ENCODE results near the gene OVCH1. TPM values are rescaled to one million over a fixed set of nuclear protein-coding genes. Genes with fewer than 3 reads are reported as not detected.

OVCH1 gene
- total RNA-seq, 1 experiment from 2014 or later, result 0.04 TPM

- TF ChIP-seq, protein P1, sequence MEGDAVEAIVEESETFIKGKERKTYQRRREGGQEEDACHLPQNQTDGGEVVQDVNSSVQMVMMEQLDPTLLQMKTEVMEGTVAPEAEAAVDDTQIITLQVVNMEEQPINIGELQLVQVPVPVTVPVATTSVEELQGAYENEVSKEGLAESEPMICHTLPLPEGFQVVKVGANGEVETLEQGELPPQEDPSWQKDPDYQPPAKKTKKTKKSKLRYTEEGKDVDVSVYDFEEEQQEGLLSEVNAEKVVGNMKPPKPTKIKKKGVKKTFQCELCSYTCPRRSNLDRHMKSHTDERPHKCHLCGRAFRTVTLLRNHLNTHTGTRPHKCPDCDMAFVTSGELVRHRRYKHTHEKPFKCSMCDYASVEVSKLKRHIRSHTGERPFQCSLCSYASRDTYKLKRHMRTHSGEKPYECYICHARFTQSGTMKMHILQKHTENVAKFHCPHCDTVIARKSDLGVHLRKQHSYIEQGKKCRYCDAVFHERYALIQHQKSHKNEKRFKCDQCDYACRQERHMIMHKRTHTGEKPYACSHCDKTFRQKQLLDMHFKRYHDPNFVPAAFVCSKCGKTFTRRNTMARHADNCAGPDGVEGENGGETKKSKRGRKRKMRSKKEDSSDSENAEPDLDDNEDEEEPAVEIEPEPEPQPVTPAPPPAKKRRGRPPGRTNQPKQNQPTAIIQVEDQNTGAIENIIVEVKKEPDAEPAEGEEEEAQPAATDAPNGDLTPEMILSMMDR (IDR thresholded peaks at IDR 0.05), result peak; percentile 33; the same call in 1 of the 2 replicates
- TF ChIP-seq FOXP1 (CRISPR knock-in tag; IDR thresholded peaks at IDR 0.05; ENCODE audit: borderline replicate concordance), result no peak
- DNase-seq (ENCODE audit: low spot score) (no peak), ATAC-seq (no peak)
- Mint-ChIP-seq H3K36me3 (no peaks in the 10 kb centered on the region), H3K9me3 (no peaks in the 10 kb centered on the region), H3K27me3 (ENCODE audit: low read depth) (no peaks in the 10 kb centered on the region), H3K27ac (no peak overlapping the region), H3K4me3 (no peak overlapping the region), H3K4me1 (no peaks in the 10 kb centered on the region)
- ChIA-PET CTCF (interaction anchor here (1.5 kb wide), 1 partner anchor 32 kb away, joined by 3 read pairs; no protein-coding TSS in a partner anchor), POLR2A (no interaction called here)
Observed at GRCh38 chr12:29519585-29520182, 22.2 kb upstream of the OVCH1 start.

- no peak for ATAC-seq
- Mint-ChIP-seq H3K36me3 (peaks cover 6% of the 10 kb centered on the region; the same call in 1 of the 2 replicates), H3K4me3 (no peak overlapping the region), H3K27ac (no peak overlapping the region), H3K4me1 (no peaks in the 10 kb centered on the region), H3K9me3 (no peaks in the 10 kb centered on the region), H3K27me3 (ENCODE audit: low read depth) (no peaks in the 10 kb centered on the region)
- TF ChIP-seq RORB (CRISPR knock-in tag; IDR thresholded peaks at IDR 0.05) (no peak), TCF7 (CRISPR knock-in tag; IDR thresholded peaks at IDR 0.05; ENCODE audit: low read depth) (no peak), ATF6 (CRISPR knock-in tag; IDR thresholded peaks at IDR 0.05) (no peak), GTF2I (CRISPR knock-in tag; conservative IDR thresholded peaks at IDR 0.05) (no peak), OVOL2 (CRISPR knock-in tag; IDR thresholded peaks at IDR 0.05; ENCODE audit: borderline replicate concordance) (no peak), ZNF396 (CRISPR knock-in tag; IDR thresholded peaks at IDR 0.05; ENCODE audit: borderline replicate concordance) (no peak), CREB1 (CRISPR knock-in tag; IDR thresholded peaks at IDR 0.05) (no peak)
- TF ChIP-seq, protein P2, sequence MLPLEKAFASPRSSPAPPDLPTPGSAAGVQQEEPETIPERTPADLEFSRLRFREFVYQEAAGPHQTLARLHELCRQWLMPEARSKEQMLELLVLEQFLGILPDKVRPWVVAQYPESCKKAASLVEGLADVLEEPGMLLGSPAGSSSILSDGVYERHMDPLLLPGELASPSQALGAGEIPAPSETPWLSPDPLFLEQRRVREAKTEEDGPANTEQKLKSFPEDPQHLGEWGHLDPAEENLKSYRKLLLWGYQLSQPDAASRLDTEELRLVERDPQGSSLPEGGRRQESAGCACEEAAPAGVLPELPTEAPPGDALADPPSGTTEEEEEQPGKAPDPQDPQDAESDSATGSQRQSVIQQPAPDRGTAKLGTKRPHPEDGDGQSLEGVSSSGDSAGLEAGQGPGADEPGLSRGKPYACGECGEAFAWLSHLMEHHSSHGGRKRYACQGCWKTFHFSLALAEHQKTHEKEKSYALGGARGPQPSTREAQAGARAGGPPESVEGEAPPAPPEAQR (CRISPR knock-in tag; IDR thresholded peaks at IDR 0.05), result no peak
- TF ChIP-seq, protein P3, sequence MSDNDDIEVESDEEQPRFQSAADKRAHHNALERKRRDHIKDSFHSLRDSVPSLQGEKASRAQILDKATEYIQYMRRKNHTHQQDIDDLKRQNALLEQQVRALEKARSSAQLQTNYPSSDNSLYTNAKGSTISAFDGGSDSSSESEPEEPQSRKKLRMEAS (CRISPR knock-in tag; IDR thresholded peaks at IDR 0.05), result no peak
- CTCF ChIA-PET, result no interaction called here
- no peak for DNase-seq (ENCODE audit: low spot score)
- POLR2A ChIA-PET, result no interaction called here
Observed at GRCh38 chr12:29518407-29518806, 20.9 kb upstream of the OVCH1 start.

DNA sequence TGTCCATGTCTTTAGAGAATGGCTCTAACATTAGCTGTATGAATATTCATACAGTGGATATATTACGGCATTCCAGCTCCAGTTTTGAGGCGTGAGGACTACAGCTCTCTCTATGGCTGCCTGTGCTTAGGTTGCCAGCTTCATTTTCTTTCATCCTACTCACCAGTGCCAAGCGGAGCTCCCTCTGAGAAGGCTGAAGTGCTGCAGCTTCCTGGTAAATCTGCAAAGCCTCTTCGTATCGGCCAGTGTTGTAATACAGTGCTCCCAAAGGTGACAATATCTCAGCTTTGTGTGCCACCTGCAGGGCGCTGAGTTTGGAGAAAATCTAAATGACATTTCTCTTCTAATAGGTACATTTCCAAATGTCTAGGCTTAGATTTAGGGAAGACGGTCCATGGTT is 19.8 kb upstream of the OVCH1 start:
- no peak overlapping the region for H3K4me3 Mint-ChIP-seq
- no peaks in the 10 kb centered on the region for H3K27me3 Mint-ChIP-seq (ENCODE audit: low read depth)
- TF ChIP-seq CREM (CRISPR knock-in tag; IDR thresholded peaks at IDR 0.05) (no peak), ZNF317 (CRISPR knock-in tag; IDR thresholded peaks at IDR 0.05; ENCODE audit: borderline replicate concordance, low read depth) (no peak), TCF7 (CRISPR knock-in tag; IDR thresholded peaks at IDR 0.05; ENCODE audit: low read depth) (no peak), SOX15 (CRISPR knock-in tag; IDR thresholded peaks at IDR 0.05) (no peak), KAT7 (CRISPR knock-in tag; IDR thresholded peaks at IDR 0.05; ENCODE audit: borderline replicate concordance) (no peak), SMAD3 (CRISPR knock-in tag; IDR thresholded peaks at IDR 0.05; ENCODE audit: borderline replicate concordance) (no peak), SMAD4 (CRISPR knock-in tag; IDR thresholded peaks at IDR 0.05) (no peak)
- TF ChIP-seq, protein P4, sequence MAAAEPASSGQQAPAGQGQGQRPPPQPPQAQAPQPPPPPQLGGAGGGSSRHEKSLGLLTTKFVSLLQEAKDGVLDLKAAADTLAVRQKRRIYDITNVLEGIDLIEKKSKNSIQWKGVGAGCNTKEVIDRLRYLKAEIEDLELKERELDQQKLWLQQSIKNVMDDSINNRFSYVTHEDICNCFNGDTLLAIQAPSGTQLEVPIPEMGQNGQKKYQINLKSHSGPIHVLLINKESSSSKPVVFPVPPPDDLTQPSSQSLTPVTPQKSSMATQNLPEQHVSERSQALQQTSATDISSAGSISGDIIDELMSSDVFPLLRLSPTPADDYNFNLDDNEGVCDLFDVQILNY (CRISPR knock-in tag; IDR thresholded peaks at IDR 0.05), result no peak
- TF ChIP-seq, protein P5, sequence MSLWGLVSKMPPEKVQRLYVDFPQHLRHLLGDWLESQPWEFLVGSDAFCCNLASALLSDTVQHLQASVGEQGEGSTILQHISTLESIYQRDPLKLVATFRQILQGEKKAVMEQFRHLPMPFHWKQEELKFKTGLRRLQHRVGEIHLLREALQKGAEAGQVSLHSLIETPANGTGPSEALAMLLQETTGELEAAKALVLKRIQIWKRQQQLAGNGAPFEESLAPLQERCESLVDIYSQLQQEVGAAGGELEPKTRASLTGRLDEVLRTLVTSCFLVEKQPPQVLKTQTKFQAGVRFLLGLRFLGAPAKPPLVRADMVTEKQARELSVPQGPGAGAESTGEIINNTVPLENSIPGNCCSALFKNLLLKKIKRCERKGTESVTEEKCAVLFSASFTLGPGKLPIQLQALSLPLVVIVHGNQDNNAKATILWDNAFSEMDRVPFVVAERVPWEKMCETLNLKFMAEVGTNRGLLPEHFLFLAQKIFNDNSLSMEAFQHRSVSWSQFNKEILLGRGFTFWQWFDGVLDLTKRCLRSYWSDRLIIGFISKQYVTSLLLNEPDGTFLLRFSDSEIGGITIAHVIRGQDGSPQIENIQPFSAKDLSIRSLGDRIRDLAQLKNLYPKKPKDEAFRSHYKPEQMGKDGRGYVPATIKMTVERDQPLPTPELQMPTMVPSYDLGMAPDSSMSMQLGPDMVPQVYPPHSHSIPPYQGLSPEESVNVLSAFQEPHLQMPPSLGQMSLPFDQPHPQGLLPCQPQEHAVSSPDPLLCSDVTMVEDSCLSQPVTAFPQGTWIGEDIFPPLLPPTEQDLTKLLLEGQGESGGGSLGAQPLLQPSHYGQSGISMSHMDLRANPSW (CRISPR knock-in tag; conservative IDR thresholded peaks at IDR 0.05; ENCODE audit: low read depth), result no peak
- CTCF ChIA-PET, result no interaction called here
- H3K36me3 Mint-ChIP-seq, result peaks cover 6% of the 10 kb centered on the region; the same call in 1 of the 2 replicates
- no peaks in the 10 kb centered on the region for H3K9me3 Mint-ChIP-seq
- ATAC-seq (no peak), DNase-seq (ENCODE audit: low spot score) (no peak)
- POLR2A ChIA-PET, result no interaction called here
- no peaks in the 10 kb centered on the region for H3K4me1 Mint-ChIP-seq
- no peak overlapping the region for H3K27ac Mint-ChIP-seq
